WTC11 (cell line): Measurements from ENCODE around the gene CXCL5.

ENCODE experiments used
- CREB1 ChIP-seq: sonication (generic); formaldehyde crosslinking; IDR thresholded peaks from 2 replicates; pipeline ENCODE4 v1.8.0; 2023; ENCODE audit warnings: mild to moderate bottlenecking, missing genetic modification reagents
- CTCF ChIP-seq: fragments of 200-600 bp; IDR thresholded peaks from 2 replicates; pipeline ENCODE4 v1.8.0; 2022; ENCODE audit warnings: antibody characterized with exemption
- ELF4 ChIP-seq: sonication (generic); formaldehyde crosslinking; IDR thresholded peaks from 2 replicates; pipeline ENCODE4 v1.8.1; 2022; ENCODE audit warnings: low read depth, mild to moderate bottlenecking, moderate library complexity, missing genetic modification reagents
- GTF2I ChIP-seq: fragments of 250-450 bp; sonication (Bioruptor Pico); conservative IDR thresholded peaks from 2 replicates; pipeline ENCODE4 v1.4.0; 2021; ENCODE audit warnings: mild to moderate bottlenecking
- USF2 ChIP-seq: sonication (generic); formaldehyde crosslinking; IDR thresholded peaks from 2 replicates; pipeline ENCODE4 v1.8.1; 2023; ENCODE audit warnings: mild to moderate bottlenecking, missing genetic modification reagents, moderate library complexity
- ZNF532 ChIP-seq: fragments of 250-450 bp; sonication (Bioruptor Pico); IDR thresholded peaks from 2 replicates; pipeline ENCODE4 v1.9.0; 2021; ENCODE audit warnings: mild to moderate bottlenecking, borderline replicate concordance

- TF ChIP-seq ZNF532 (no peak), CTCF (no peak), ELF4 (CRISPR knock-in tag) (no peak), CREB1 (no peak), GTF2I (CRISPR knock-in tag) (no peak), USF2 (no peak)
Observed at GRCh38 chr4:74023709-74024108, 25.2 kb upstream of the CXCL5 start.
